Lung (tissue), 12 donors: ENCODE results near the gene PPP1R14D. TPM values are rescaled to one million over a fixed set of nuclear protein-coding genes. Genes with fewer than 3 reads are reported as not detected.
"Not testable (repeated sequence)": the region's sequence is repeated elsewhere in the genome, so short reads cannot be mapped to it uniquely, and the experiment has no call there.

Source experiments
- ATAC-seq: fragments of 200-7000 bp; cut with Tn5 transposase; one replicate; pipeline ENCODE4 v1.9.1; 2020; ENCODE audit warnings: moderate number of reproducible peaks; ENCODE audit not compliant: insufficient read depth, low FRiP score
- DNase-seq, 3 donors: peaks; one replicate each; pipeline ENCODE4 v3.0.0-alpha.2; 2013 to 2017
- H3K27ac ChIP-seq, 2 donors: one replicate each; pipeline ENCODE4 v1.5.1; 2013; ENCODE audit warnings: mild to moderate bottlenecking in 2 of 2, moderate library complexity in 2 of 2, control low read depth in 1 of 2, inconsistent platforms in 1 of 2, low read depth in 1 of 2, low read length in 1 of 2
- H3K27me3 ChIP-seq, 3 donors: one replicate each; pipeline ENCODE4 v1.5.1; 2013; ENCODE audit warnings: low read length in 2 of 3; ENCODE audit not compliant: control insufficient read depth in 3 of 3, insufficient read depth in 3 of 3
- H3K36me3 ChIP-seq, 4 donors: one replicate each; pipeline ENCODE4 v1.5.1; 2013; ENCODE audit warnings: low read length in 4 of 4, mild to moderate bottlenecking in 1 of 4, moderate library complexity in 1 of 4; ENCODE audit not compliant: control insufficient read depth in 4 of 4, insufficient read depth in 4 of 4
- H3K4me1 ChIP-seq, 5 donors: one replicate each; pipeline ENCODE4 v1.5.1; 2013; ENCODE audit warnings: low read length in 5 of 5, mild to moderate bottlenecking in 2 of 5, moderate library complexity in 1 of 5; ENCODE audit not compliant: control insufficient read depth in 5 of 5, insufficient read depth in 5 of 5
- H3K4me3 ChIP-seq: one replicate; pipeline ENCODE4 v1.5.1; 2013; ENCODE audit warnings: mild to moderate bottlenecking, control low read depth, moderate library complexity
- H3K9ac ChIP-seq, 2 donors: one replicate each; pipeline ENCODE4 v1.5.1; 2013; ENCODE audit warnings: low read length in 2 of 2, control low read depth in 1 of 2; ENCODE audit not compliant: insufficient read depth in 1 of 2
- H3K9me3 ChIP-seq, 4 donors: one replicate each; pipeline ENCODE4 v1.5.1; 2013; ENCODE audit warnings: low read length in 3 of 4, mild to moderate bottlenecking in 1 of 4, moderate library complexity in 1 of 4; ENCODE audit not compliant: control insufficient read depth in 4 of 4, insufficient read depth in 3 of 4
- CTCF ChIP-seq: IDR thresholded peaks from 2 replicates; pipeline ENCODE4 v1.5.1; 2012; ENCODE audit warnings: mild to moderate bottlenecking; ENCODE audit errors: control extremely low read depth, extremely low read depth
- WGBS, 2 donors: extraction: QIAGEN DNeasy Blood & Tissue Kit; methylation state at CpG; one replicate each; pipeline ENCODE4 v1.1.7; 2013; 5-methylcytosine and 5-hydroxymethylcytosine counted together
- polyA plus RNA-seq, 2 donors: library from polyadenylated mRNA; stranded (reverse); fragments of 200-250 nt; gene quantifications; one replicate each; pipeline ENCODE4 v1.2.1, GENCODE V29; 2013
- total RNA-seq, 2 donors: library from RNA; depleted of rRNA in 1 of 2; stranded (reverse); fragments of >200 nt in 1 of 2; gene quantifications; one replicate each; pipeline ENCODE4 v1.2.1, GENCODE V29; 2014 to 2021
- donor health status: control.
- donor health status: control.
- donor health status: Bipolar disorder and iron deficiency.
- donor health status: healthy.
- donor health status: DM: yes; HTN: yes; CAD: no.

Gene PPP1R14D
- total and polyA plus RNA-seq, 4 donors: 0.22 TPM; not detected in 3

GRCh38 chr15:40870716-40871115, 42.2 kb upstream of the PPP1R14D start:
- DNase-seq: no peak
- no peak for TF ChIP-seq CTCF
- Histone ChIP-seq H3K9me3 (no peaks in the 10 kb centered on the region), H3K36me3 (no peaks in the 10 kb centered on the region), H3K4me3 (no peak overlapping the region), H3K27me3 (peaks cover 0 to 5% (median 0%) of the 10 kb centered on the region in 3 donors), H3K27ac (no peak overlapping the region), H3K9ac (no peak overlapping the region), H3K4me1 (peaks cover 0 to 13% (median 4%) of the 10 kb centered on the region in 5 donors)
- no peak for ATAC-seq
- WGBS, 2 donors: 92 to 100% methylated on average over 1 of the region's 1 CpG

- Histone ChIP-seq H3K9ac (no peak overlapping the region), H3K36me3 (no peaks in the 10 kb centered on the region), H3K9me3 (no peaks in the 10 kb centered on the region), H3K27ac (no peak overlapping the region), H3K4me3 (no peak overlapping the region), H3K4me1 (peaks cover 0 to 13% (median 4%) of the 10 kb centered on the region in 5 donors), H3K27me3 (peaks cover 0 to 5% (median 0%) of the 10 kb centered on the region in 3 donors)
- ATAC-seq: no peak
- DNase-seq: no peak
- WGBS, 2 donors: 84 to 91% methylated on average over 5 of the region's 5 CpGs
- TF ChIP-seq CTCF: no peak
Measured at GRCh38 chr15:40869686-40870085, 41.2 kb upstream of the PPP1R14D start.

- no peak overlapping the region for H3K27ac ChIP-seq
- 97% methylated on average over 4 of the region's 4 CpGs for WGBS, 2 donors
- TF ChIP-seq CTCF: no peak
- DNase-seq (no peak), ATAC-seq (no peak)
- H3K4me1 ChIP-seq: peaks cover 0 to 4% (median 0%) of the 10 kb centered on the region in 5 donors
- no peaks in the 10 kb centered on the region for H3K27me3 ChIP-seq
- H3K36me3 ChIP-seq: no peaks in the 10 kb centered on the region
- no peak overlapping the region for H3K4me3 ChIP-seq
- no peak overlapping the region for H3K9ac ChIP-seq
- H3K9me3 ChIP-seq: no peaks in the 10 kb centered on the region
Measured at GRCh38 chr15:40867199-40867598, 38.7 kb upstream of the PPP1R14D start.

- no peaks in the 10 kb centered on the region for H3K9me3 ChIP-seq
- H3K9ac ChIP-seq: no peak overlapping the region
- 56 to 87% methylated on average over 4 of the region's 4 CpGs for WGBS, 2 donors
- H3K4me1 ChIP-seq: no peaks in the 10 kb centered on the region
- TF ChIP-seq CTCF: no peak
- no peak overlapping the region for H3K4me3 ChIP-seq
- no peaks in the 10 kb centered on the region for H3K27me3 ChIP-seq
- DNase-seq: no peak
- no peaks in the 10 kb centered on the region for H3K36me3 ChIP-seq
- H3K27ac ChIP-seq: no peak overlapping the region
- no peak for ATAC-seq
Measured at GRCh38 chr15:40863660-40864270, 35.3 kb upstream of the PPP1R14D start.

- H3K27ac ChIP-seq: not testable (repeated sequence)
Measured at GRCh38 chr15:40861147-40861546, 32.6 kb upstream of the PPP1R14D start.

More at GRCh38 chr15:40861147-40861546, 32.6 kb upstream of the PPP1R14D start:
- peaks cover 0 to 12% (median 4%) of the 10 kb centered on the region in 5 donors for H3K4me1 ChIP-seq
- WGBS, 2 donors: 78 to 90% methylated on average over 4 of the region's 4 CpGs
- not testable (repeated sequence) for H3K4me3 ChIP-seq, H3K36me3 ChIP-seq, DNase-seq, ATAC-seq, H3K27me3 ChIP-seq, H3K9me3 ChIP-seq, H3K9ac ChIP-seq
